CD14-positive monocyte (primary cell): ENCODE data around the gene FSTL3. TPM values are rescaled to one million over a fixed set of nuclear protein-coding genes. Genes with fewer than 3 reads are reported as not detected.
A peak's percentile ranks its signal among the peaks of the same experiment; 100 is the strongest.

Experiments
- DNase-seq, 3 donors: peaks; one replicate each; pipeline ENCODE4 v3.0.0-alpha.2; 2011 to 2022
- H2AFZ ChIP-seq: 2 replicates; pipeline ENCODE4 v1.6.0; 2012; ENCODE audit warnings: mild to moderate bottlenecking, low read depth, low read length, inconsistent platforms; ENCODE audit not compliant: insufficient read depth, poor library complexity, severe bottlenecking
- H3K27ac ChIP-seq, 2 donors: 1 replicate in 1 of 2; 2 replicates in 1 of 2; pipeline ENCODE4 v1.5.1; 2012 to 2013; ENCODE audit warnings: low read length in 2 of 2, control low read depth in 1 of 2, inconsistent platforms in 1 of 2, low read depth in 1 of 2, mild to moderate bottlenecking in 1 of 2
- H3K27me3 ChIP-seq, 2 donors: one replicate each; pipeline versions ENCODE4 v1.6.0 to v1.6.1; 2011 to 2013; ENCODE audit warnings: low read length in 2 of 2; ENCODE audit not compliant: control insufficient read depth in 2 of 2, insufficient read depth in 2 of 2
- H3K36me3 ChIP-seq, 2 donors: replicated peaks in 1 of 2; 1 replicate in 1 of 2; 2 replicates in 1 of 2; pipeline versions ENCODE4 v1.5.1 to v1.6.1; 2012 to 2013; ENCODE audit warnings: low read length in 2 of 2, control low read depth in 1 of 2, inconsistent platforms in 1 of 2, mild to moderate bottlenecking in 1 of 2; ENCODE audit not compliant: insufficient read depth in 2 of 2, control insufficient read depth in 1 of 2
- H3K4me1 ChIP-seq, 2 donors: 1 replicate in 1 of 2; 2 replicates in 1 of 2; pipeline versions ENCODE4 v1.5.1 to v1.6.1; 2012 to 2013; ENCODE audit warnings: low read length in 2 of 2, control low read depth in 1 of 2, inconsistent platforms in 1 of 2, mild to moderate bottlenecking in 1 of 2, moderate library complexity in 1 of 2; ENCODE audit not compliant: insufficient read depth in 2 of 2, control insufficient read depth in 1 of 2
- H3K4me2 ChIP-seq: replicated peaks from 2 replicates; pipeline ENCODE3; 2012; ENCODE audit warnings: low read length, moderate library complexity, mild to moderate bottlenecking; ENCODE audit not compliant: poor library complexity, severe bottlenecking; ENCODE audit errors: extremely low read depth
- H3K4me3 ChIP-seq, 3 experiments: fragments of 200-600 bp in 1 of 3; sonication (generic) in 1 of 3; replicated peaks in 1 of 3; 1 replicate in 2 of 3; 2 replicates in 1 of 3; pipeline ENCODE4 v1.5.1; 2011 to 2013; ENCODE audit warnings: low read length in 3 of 3, mild to moderate bottlenecking in 3 of 3, control low read depth in 2 of 3, low read depth in 2 of 3, inconsistent platforms in 1 of 3, moderate library complexity in 1 of 3
- H3K79me2 ChIP-seq: 2 replicates; pipeline ENCODE4 v1.6.0; 2012; ENCODE audit warnings: mild to moderate bottlenecking, control low read depth, inconsistent platforms, low read length, moderate library complexity; ENCODE audit not compliant: insufficient read depth
- H3K9ac ChIP-seq: 2 replicates; pipeline ENCODE4 v1.6.0; 2017; ENCODE audit warnings: low read length, mild to moderate bottlenecking; ENCODE audit not compliant: insufficient read depth, poor library complexity, severe bottlenecking
- H3K9me3 ChIP-seq, 2 donors: replicated peaks in 1 of 2; 1 replicate in 1 of 2; 2 replicates in 1 of 2; pipeline versions ENCODE4 v1.5.1 to v1.6.1; 2012 to 2013; ENCODE audit warnings: low read length in 2 of 2, control low read depth in 1 of 2; ENCODE audit not compliant: control insufficient read depth in 1 of 2, insufficient read depth in 1 of 2
- H4K20me1 ChIP-seq: 2 replicates; pipeline ENCODE4 v1.6.0; 2012; ENCODE audit warnings: mild to moderate bottlenecking, low read length, control low read depth, moderate library complexity; ENCODE audit not compliant: insufficient read depth
- H3K27ac Mint-ChIP-seq, 7 donors: one replicate each; pipeline ENCODE4 v1.8.0; 2020; ENCODE audit warnings: mild to moderate bottlenecking in 7 of 7, mixed read lengths in 7 of 7, moderate library complexity in 6 of 7, inconsistent platforms in 2 of 7
- H3K27me3 Mint-ChIP-seq, 3 donors: one replicate each; pipeline ENCODE4 v1.8.0; 2021 to 2022; ENCODE audit warnings: low read depth in 3 of 3, mild to moderate bottlenecking in 3 of 3, mixed read lengths in 3 of 3, moderate library complexity in 3 of 3, inconsistent platforms in 1 of 3
- H3K36me3 Mint-ChIP-seq, 2 donors: one replicate each; pipeline ENCODE4 v1.8.0; 2020; ENCODE audit warnings: mixed read lengths in 2 of 2, inconsistent platforms in 1 of 2, mild to moderate bottlenecking in 1 of 2
- H3K4me1 Mint-ChIP-seq: one replicate; pipeline ENCODE4 v1.8.0; 2020; ENCODE audit warnings: mild to moderate bottlenecking, mixed read lengths
- H3K4me3 Mint-ChIP-seq, 2 donors: one replicate each; pipeline ENCODE4 v1.8.0; 2020; ENCODE audit warnings: mild to moderate bottlenecking in 2 of 2, mixed read lengths in 2 of 2, moderate library complexity in 1 of 2
- H3K9me3 Mint-ChIP-seq, 7 donors: one replicate each; pipeline ENCODE4 v1.8.0; 2020 to 2022; ENCODE audit warnings: mixed read lengths in 7 of 7, mild to moderate bottlenecking in 6 of 7, moderate library complexity in 6 of 7, inconsistent platforms in 2 of 7
- WGBS: methylation state at CpG from one replicate; pipeline ENCODE4 v1.1.5; 2013; ENCODE audit warnings: missing lambda C conversion rate; ENCODE audit not compliant: insufficient coverage; 5-methylcytosine and 5-hydroxymethylcytosine counted together
- intact Hi-C, 2 donors: fragments of 100-400 bp; cut with micrococcal nuclease; formaldehyde crosslinking; loops; one replicate each; pipeline versions ENCODE4 v1.15.0 to v1.15.1; 2023
- polyA plus RNA-seq, 3 donors: library from polyadenylated mRNA; depleted of rRNA in 1 of 3; unstranded in 2 of 3; stranded (reverse) in 1 of 3; fragments of 300-500 nt in 2 of 3; fragments of >200 nt in 1 of 3; fragmentation: Illumina TruSeq in 2 of 3; gene quantifications; 1 replicate in 2 of 3; 2 replicates in 1 of 3; pipeline ENCODE4 v1.2.3, GENCODE V29; 2012 to 2021
- TF ChIP-seq, protein P1 (sequence below): fragments of 200-600 bp; IDR thresholded peaks from one replicate; pipeline ENCODE4 v1.8.0; 2022; ENCODE audit warnings: antibody characterized with exemption, mild to moderate bottlenecking

FSTL3 gene
- polyA plus RNA-seq, 3 donors, result 2.5 to 42.1 (median 5.2) TPM

DNA sequence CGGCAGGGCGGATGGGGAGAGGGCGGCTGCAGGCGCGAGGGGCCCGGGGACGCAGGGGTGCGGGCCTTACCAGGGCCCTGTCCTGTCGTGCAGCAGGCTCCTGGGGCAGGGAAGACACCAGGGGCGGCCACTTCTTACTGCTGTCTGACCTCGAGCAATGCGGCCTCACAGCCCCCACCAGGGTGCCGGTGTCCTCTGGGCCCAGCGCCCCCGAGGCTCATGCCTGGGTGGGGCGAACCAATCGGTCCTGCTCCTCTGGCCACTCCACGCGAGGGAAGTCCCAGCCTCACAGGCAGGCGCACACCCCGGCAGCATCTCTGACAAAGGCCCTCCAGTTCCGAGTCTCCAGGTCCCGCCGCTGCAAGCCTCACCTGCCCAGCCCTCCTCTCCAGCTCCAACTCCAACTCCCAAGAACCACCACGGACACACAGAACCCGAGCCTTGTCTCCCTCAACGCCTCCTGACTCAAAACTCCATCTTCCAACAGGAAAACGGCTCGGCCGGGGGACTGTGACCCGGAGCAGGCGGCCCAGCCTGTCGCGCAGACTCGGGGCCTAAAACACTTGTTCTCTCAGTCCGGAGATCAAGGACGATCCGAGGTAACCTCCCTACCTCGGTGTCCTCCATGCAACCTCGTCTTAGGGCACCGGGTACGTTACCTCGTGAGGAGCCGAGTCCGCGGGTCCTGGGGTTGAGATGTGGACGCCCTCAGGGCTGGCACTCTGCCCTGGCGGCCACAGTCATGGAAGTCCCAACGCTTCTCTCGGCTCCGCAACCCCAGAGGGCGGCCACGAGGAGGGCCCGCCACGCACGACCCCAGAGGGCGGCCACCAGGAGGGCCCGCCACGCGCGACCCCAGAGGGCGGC is 30.0 kb upstream of the FSTL3 start:
- H3K27ac Mint-ChIP-seq, result peak overlapping the region in 1 of 7 donors; percentile 61
- Histone ChIP-seq H3K4me1 (no peaks in the 10 kb centered on the region), H4K20me1 (peaks cover 66% of the 10 kb centered on the region), H3K9ac (no peak overlapping the region), H3K36me3 (peaks cover 53 to 59% of the 10 kb centered on the region in 2 donors), H3K4me3 (no peak overlapping the region), H3K27ac (no peak overlapping the region), H3K4me2 (no peak overlapping the region), H3K9me3 (no peaks in the 10 kb centered on the region), H3K27me3 (no peaks in the 10 kb centered on the region), H3K79me2 (peaks cover 5% of the 10 kb centered on the region), H2AFZ (no peak overlapping the region)
- H3K9me3 Mint-ChIP-seq, result peaks cover 0 to 2% (median 0%) of the 10 kb centered on the region in 7 donors
- no peak overlapping the region for H3K4me3 Mint-ChIP-seq
- intact Hi-C loops, result no loop called here
- WGBS, result 94% methylated on average over 62 of the region's 62 CpGs
- no peaks in the 10 kb centered on the region for H3K4me1 Mint-ChIP-seq
- TF ChIP-seq, protein P1, sequence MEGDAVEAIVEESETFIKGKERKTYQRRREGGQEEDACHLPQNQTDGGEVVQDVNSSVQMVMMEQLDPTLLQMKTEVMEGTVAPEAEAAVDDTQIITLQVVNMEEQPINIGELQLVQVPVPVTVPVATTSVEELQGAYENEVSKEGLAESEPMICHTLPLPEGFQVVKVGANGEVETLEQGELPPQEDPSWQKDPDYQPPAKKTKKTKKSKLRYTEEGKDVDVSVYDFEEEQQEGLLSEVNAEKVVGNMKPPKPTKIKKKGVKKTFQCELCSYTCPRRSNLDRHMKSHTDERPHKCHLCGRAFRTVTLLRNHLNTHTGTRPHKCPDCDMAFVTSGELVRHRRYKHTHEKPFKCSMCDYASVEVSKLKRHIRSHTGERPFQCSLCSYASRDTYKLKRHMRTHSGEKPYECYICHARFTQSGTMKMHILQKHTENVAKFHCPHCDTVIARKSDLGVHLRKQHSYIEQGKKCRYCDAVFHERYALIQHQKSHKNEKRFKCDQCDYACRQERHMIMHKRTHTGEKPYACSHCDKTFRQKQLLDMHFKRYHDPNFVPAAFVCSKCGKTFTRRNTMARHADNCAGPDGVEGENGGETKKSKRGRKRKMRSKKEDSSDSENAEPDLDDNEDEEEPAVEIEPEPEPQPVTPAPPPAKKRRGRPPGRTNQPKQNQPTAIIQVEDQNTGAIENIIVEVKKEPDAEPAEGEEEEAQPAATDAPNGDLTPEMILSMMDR, result no peak
- no peak for DNase-seq
- no peaks in the 10 kb centered on the region for H3K27me3 Mint-ChIP-seq
- H3K36me3 Mint-ChIP-seq, result peaks cover 19 to 50% of the 10 kb centered on the region in 2 donors

DNA sequence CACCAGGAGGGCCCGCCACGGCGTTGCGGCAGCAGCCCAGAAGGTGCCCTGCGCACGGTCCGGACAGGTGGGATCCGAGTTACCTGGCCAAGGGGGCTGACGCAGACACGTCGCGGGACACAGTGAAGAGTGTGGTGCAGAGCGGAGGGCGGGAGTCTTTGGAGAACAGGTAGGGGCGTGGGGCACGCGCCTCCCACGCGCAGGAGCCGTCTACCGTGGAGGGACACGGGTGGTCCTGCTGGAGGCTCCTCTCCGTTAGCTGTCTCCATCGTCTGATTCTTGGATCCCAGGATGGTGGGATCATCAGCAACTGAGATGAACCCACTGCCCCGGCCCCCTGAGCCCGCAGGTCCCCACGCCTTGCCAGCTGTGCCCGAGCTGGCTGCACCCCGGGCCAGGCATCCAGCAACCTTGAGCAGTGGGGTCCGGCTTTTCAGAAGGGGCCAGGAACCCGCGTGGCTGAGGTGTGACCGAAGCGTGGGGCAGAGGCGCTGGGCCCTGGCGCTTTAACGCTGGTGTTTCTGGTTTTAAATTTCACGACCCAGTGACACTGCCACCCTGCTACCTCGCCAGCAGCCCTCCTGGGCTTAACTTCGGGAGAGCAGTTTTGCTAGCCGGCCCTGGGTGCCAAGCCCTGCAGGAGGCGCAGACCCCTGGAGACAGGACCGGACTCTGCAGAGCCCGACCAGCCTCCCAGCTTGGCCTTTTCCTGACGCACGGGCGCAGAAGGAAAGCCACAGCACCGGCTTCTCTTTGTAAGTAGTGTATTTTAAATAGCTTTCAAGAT is 29.2 kb upstream of the FSTL3 start:
- no peak overlapping the region for H3K27ac ChIP-seq
- H2AFZ ChIP-seq, result no peak overlapping the region
- H3K27me3 ChIP-seq, result no peaks in the 10 kb centered on the region
- no peaks in the 10 kb centered on the region for H3K9me3 Mint-ChIP-seq
- intact Hi-C loops, result no loop called here
- H3K27ac Mint-ChIP-seq, result no peak overlapping the region
- no peak for DNase-seq
- no peaks in the 10 kb centered on the region for H3K27me3 Mint-ChIP-seq
- TF ChIP-seq, protein P1, result no peak
- H3K79me2 ChIP-seq, result peaks cover 13% of the 10 kb centered on the region
- peaks cover 74% of the 10 kb centered on the region for H4K20me1 ChIP-seq
- H3K9ac ChIP-seq, result no peak overlapping the region
- peaks cover 23 to 56% of the 10 kb centered on the region in 2 donors for H3K36me3 Mint-ChIP-seq
- H3K4me3 Mint-ChIP-seq, result no peak overlapping the region
- H3K4me1 Mint-ChIP-seq, result no peaks in the 10 kb centered on the region
- H3K4me2 ChIP-seq, result no peak overlapping the region
- H3K4me1 ChIP-seq, result no peaks in the 10 kb centered on the region
- no peak overlapping the region for H3K4me3 ChIP-seq
- WGBS, result 94% methylated on average over 39 of the region's 48 CpGs
- no peaks in the 10 kb centered on the region for H3K9me3 ChIP-seq
- peaks cover 60 to 67% of the 10 kb centered on the region in 2 donors for H3K36me3 ChIP-seq
